GM21390 (cell line): Measurements from ENCODE around the gene PIP5K1B.

Source experiments
- ATAC-seq: cut with Tn5 transposase; IDR thresholded peaks from one replicate; pipeline ENCODE4 v1.9.1; 2021; ENCODE audit not compliant: unreplicated experiment

PIP5K1B gene

GRCh38 chr9:69016191-69017096 is 311.4 kb downstream of the PIP5K1B start:
- ATAC-seq = no peak

GRCh38 chr9:69018737-69019136 is 313.7 kb downstream of the PIP5K1B start:
- ATAC-seq = no peak

- no peak for ATAC-seq
Observed at GRCh38 chr9:69019808-69020207, 314.8 kb downstream of the PIP5K1B start.

GRCh38 chr9:69020301-69021145 is 315.5 kb downstream of the PIP5K1B start:
- no peak for ATAC-seq

- ATAC-seq = no peak
Observed at GRCh38 chr9:69023650-69024049, 318.6 kb downstream of the PIP5K1B start.

GRCh38 chr9:69027355-69028097 is 322.5 kb downstream of the PIP5K1B start:
- ATAC-seq = peak; percentile 83

GRCh38 chr9:69028754-69029153 is 323.7 kb downstream of the PIP5K1B start:
- no peak for ATAC-seq

- no peak for ATAC-seq
Observed at GRCh38 chr9:69029535-69029934, 324.5 kb downstream of the PIP5K1B start.

- no peak for ATAC-seq
Observed at GRCh38 chr9:69030851-69031645, 326.0 kb downstream of the PIP5K1B start.

GRCh38 chr9:69034071-69034470 is 329.0 kb downstream of the PIP5K1B start:
- ATAC-seq = no peak

- ATAC-seq = peak; percentile 92
Observed at GRCh38 chr9:69035438-69036308, 330.6 kb downstream of the PIP5K1B start, which contains the start of gene FXN. FXN (plus strand) TSS chr9:69035752; CDS start chr9:69035783, 31 bp downstream.

GRCh38 chr9:69036309-69036708 is 331.3 kb downstream of the PIP5K1B start:
- peak; percentile 29 for ATAC-seq

- no peak for ATAC-seq
Observed at GRCh38 chr9:69036799-69037198, 331.8 kb downstream of the PIP5K1B start.

- ATAC-seq = no peak
Observed at GRCh38 chr9:69040646-69041045, 335.6 kb downstream of the PIP5K1B start.

- ATAC-seq = no peak
Observed at GRCh38 chr9:69044240-69045219, 339.5 kb downstream of the PIP5K1B start.

- no peak for ATAC-seq
Observed at GRCh38 chr9:69045821-69046220, 340.8 kb downstream of the PIP5K1B start.

- ATAC-seq = no peak
Observed at GRCh38 chr9:69046723-69047122, 341.7 kb downstream of the PIP5K1B start.

GRCh38 chr9:69047371-69047770 is 342.3 kb downstream of the PIP5K1B start:
- ATAC-seq = no peak
